Measurements from ENCODE around the gene ASIC1. TPM values are rescaled to one million over a fixed set of nuclear protein-coding genes. Genes with fewer than 3 reads are reported as not detected.

Gene ASIC1
- total RNA-seq, 1 donor from 2014 or later = not detected

GRCh38 chr12:50084775-50085614 lies 27.6 kb downstream of the ASIC1 start, which contains the start of gene SMARCD1:
TSS of gene SMARCD1 (plus strand) at chr12:50085342. CDS start at chr12:50085370, 28 bp downstream.
- Mint-ChIP-seq H3K4me1 (peaks cover 35% of the 10 kb centered on the region), H3K9me3 (no peaks in the 10 kb centered on the region), H3K27me3 (no peaks in the 10 kb centered on the region), H3K4me3 (peak within 1 kb of the TSS; percentile 94), H3K36me3 (ENCODE audit: low read depth) (peaks cover 40% of the 10 kb centered on the region), H3K27ac (peak within 1 kb of the TSS; percentile 97)
- DNase-seq (peak; percentile 82), ATAC-seq (ENCODE audit: low read depth) (peak; percentile 86)
- no peak for TF ChIP-seq CTCF (IDR thresholded peaks at IDR 0.05)
- intact Hi-C loops (cut with micrococcal nuclease) = loop anchor here (1.0 to 5.0 kb wide), 6 partner anchors 10 to 316 kb away; partner anchors contain the start of genes CERS5, LARP4 and RACGAP1
- ChIA-PET CTCF (interaction anchor here (0.7 to 2.7 kb wide), 8 partner anchors 8 to 91 kb away, joined by 3 to 48 read pairs (median 8); partner anchors contain the start of genes CERS5 and COX14), POLR2A (interaction anchor here (0.6 to 8.5 kb wide), 31 partner anchors 12 to 975 kb away, joined by 3 to 262 read pairs (median 4); partner anchors contain the start of genes BCDIN3D, CERS5, COX14 and DIP2B)

- CTCF ChIA-PET = interaction anchor here (1.0 to 2.7 kb wide), 6 partner anchors 9 to 90 kb away, joined by 4 to 48 read pairs (median 10); partner anchors contain the start of genes CERS5 and COX14
- intact Hi-C loops (cut with micrococcal nuclease) = loop anchor here (1.0 to 5.0 kb wide), 6 partner anchors 10 to 315 kb away; partner anchors contain the start of genes CERS5, LARP4 and RACGAP1
These were observed 28.2 kb downstream of the ASIC1 start for GRCh38 chr12:50085615-50086072.

GRCh38 chr12:50086148-50086547 lies 28.8 kb downstream of the ASIC1 start:
- ChIA-PET CTCF (interaction anchor here (2.5 to 2.7 kb wide), 2 partner anchors 25 to 81 kb away, joined by 12 to 48 read pairs; partner anchors contain the start of genes CERS5 and COX14), POLR2A (interaction anchor here (0.6 to 8.5 kb wide), 7 partner anchors 14 to 434 kb away, joined by 3 to 262 read pairs (median 7); partner anchors contain the start of genes CERS5, COX14 and LIMA1)
- Mint-ChIP-seq H3K9me3 (no peaks in the 10 kb centered on the region), H3K4me3 (peak overlapping the region; percentile 94), H3K27ac (peak overlapping the region; percentile 93), H3K27me3 (no peaks in the 10 kb centered on the region), H3K4me1 (peaks cover 35% of the 10 kb centered on the region), H3K36me3 (ENCODE audit: low read depth) (peaks cover 47% of the 10 kb centered on the region)
- intact Hi-C loops (cut with micrococcal nuclease) = loop anchor here (5.0 kb wide), 1 partner anchor 41 kb away; no protein-coding TSS in a partner anchor
- TF ChIP-seq CTCF (IDR thresholded peaks at IDR 0.05) = no peak
- no peak for DNase-seq
- ATAC-seq (ENCODE audit: low read depth) = no peak

More at GRCh38 chr12:50085615-50086072, 28.2 kb downstream of the ASIC1 start:
- Mint-ChIP-seq H3K4me1 (peaks cover 35% of the 10 kb centered on the region), H3K36me3 (ENCODE audit: low read depth) (peaks cover 44% of the 10 kb centered on the region), H3K27me3 (no peaks in the 10 kb centered on the region), H3K9me3 (no peaks in the 10 kb centered on the region), H3K27ac (peak overlapping the region; percentile 93), H3K4me3 (peak overlapping the region; percentile 94)
- POLR2A ChIA-PET = interaction anchor here (0.6 to 8.5 kb wide), 14 partner anchors 15 to 435 kb away, joined by 3 to 262 read pairs (median 5); partner anchors contain the start of genes BCDIN3D, CERS5, COX14 and GPD1
- DNase-seq (no peak), ATAC-seq (ENCODE audit: low read depth) (no peak)
- TF ChIP-seq CTCF (IDR thresholded peaks at IDR 0.05) = no peak

- ATAC-seq (ENCODE audit: low read depth) (no peak), DNase-seq (no peak)
- peaks cover 56% of the 10 kb centered on the region for H3K36me3 Mint-ChIP-seq (ENCODE audit: low read depth)
- no peak overlapping the region for H3K27ac Mint-ChIP-seq
- ChIA-PET POLR2A (interaction anchor here (1.7 to 8.5 kb wide), 2 partner anchors 22 to 80 kb away, joined by 7 to 262 read pairs; partner anchors contain the start of genes CERS5 and COX14), CTCF (interaction anchor here (0.6 to 3.0 kb wide), 12 partner anchors 9 to 230 kb away, joined by 3 to 25 read pairs (median 4); partner anchors contain the start of genes CERS5, COX14 and GPD1)
- peaks cover 35% of the 10 kb centered on the region for H3K4me1 Mint-ChIP-seq
- no peaks in the 10 kb centered on the region for H3K27me3 Mint-ChIP-seq
- H3K9me3 Mint-ChIP-seq = no peaks in the 10 kb centered on the region
- intact Hi-C loops (cut with micrococcal nuclease) = loop anchor here (5.0 kb wide), 1 partner anchor 40 kb away; no protein-coding TSS in a partner anchor
- no peak overlapping the region for H3K4me3 Mint-ChIP-seq
- TF ChIP-seq CTCF (IDR thresholded peaks at IDR 0.05) = no peak
These were observed 29.8 kb downstream of the ASIC1 start for GRCh38 chr12:50087151-50087550.

Measured in activated B cell treated with CpG ODN at 0.5 μM for 24 hours (primary cell).